ENCODE measurements around the gene RDH12.
"Not testable (repeated sequence)": the region's sequence is repeated elsewhere in the genome, so short reads cannot be mapped to it uniquely, and the experiment has no call there.

RDH12 gene

GRCh38 chr14:67701492-67701891 lies at the start of gene RDH12:
TSS of gene RDH12 (plus strand) at chr14:67701886. CDS start at chr14:67722643, 20,757 bp downstream.
- not testable (repeated sequence) for DNase-seq

- no peak for DNase-seq
These were observed 49.5 kb upstream of the RDH12 start for GRCh38 chr14:67652189-67652588.

- no peak for DNase-seq
These were observed 47.9 kb upstream of the RDH12 start for GRCh38 chr14:67653651-67654280.

- DNase-seq: no peak
These were observed 38.1 kb upstream of the RDH12 start for GRCh38 chr14:67663633-67664032.

GRCh38 chr14:67665868-67666267 lies 35.8 kb upstream of the RDH12 start:
- no peak for DNase-seq

GRCh38 chr14:67666750-67667449 lies 34.8 kb upstream of the RDH12 start:
- DNase-seq: no peak

GRCh38 chr14:67668559-67668958 lies 33.1 kb upstream of the RDH12 start:
- DNase-seq: no peak

GRCh38 chr14:67673451-67673850 lies 28.2 kb upstream of the RDH12 start:
- DNase-seq: no peak

GRCh38 chr14:67674139-67674479 lies 27.6 kb upstream of the RDH12 start:
- DNase-seq: peak; percentile 55

- DNase-seq: peak; percentile 68
These were observed 27.0 kb upstream of the RDH12 start, which contains the start of gene VTI1B for GRCh38 chr14:67674480-67675218. TSS of gene VTI1B (minus strand) at chr14:67674632. CDS start at chr14:67674489, 143 bp downstream.

- no peak for DNase-seq
These were observed 26.5 kb upstream of the RDH12 start for GRCh38 chr14:67675219-67675582.

GRCh38 chr14:67679006-67679405 lies 22.7 kb upstream of the RDH12 start:
- no peak for DNase-seq

GRCh38 chr14:67680121-67680602 lies 21.5 kb upstream of the RDH12 start:
- no peak for DNase-seq

- DNase-seq: no peak
These were observed 20.7 kb upstream of the RDH12 start for GRCh38 chr14:67680941-67681340.

- no peak for DNase-seq
These were observed 17.8 kb upstream of the RDH12 start for GRCh38 chr14:67683842-67684241.

GRCh38 chr14:67690011-67690410 lies 11.7 kb upstream of the RDH12 start:
- no peak for DNase-seq

GRCh38 chr14:67694791-67695393 lies 6.8 kb upstream of the RDH12 start:
- peak; percentile 73 for DNase-seq

GRCh38 chr14:67695394-67695949 lies 6.2 kb upstream of the RDH12 start, which contains the start of gene RDH11:
TSS of gene RDH11 (minus strand) at chr14:67695764. CDS start at chr14:67695703, 61 bp downstream.
- peak; percentile 80 for DNase-seq

GRCh38 chr14:67697006-67697405 lies 4.7 kb upstream of the RDH12 start:
- no peak for DNase-seq

- no peak for DNase-seq
These were observed 3.5 kb upstream of the RDH12 start for GRCh38 chr14:67698179-67698578.

GRCh38 chr14:67703997-67704396 lies 2.3 kb downstream of the RDH12 start:
- DNase-seq: no peak

- peak; percentile 2 for DNase-seq
These were observed 2.9 kb downstream of the RDH12 start for GRCh38 chr14:67704484-67705089.

GRCh38 chr14:67705211-67705610 lies 3.5 kb downstream of the RDH12 start:
- DNase-seq: no peak

Data from stimulated activated naive CD4-positive, alpha-beta T cell treated with Interleukin-2 at 50 U/mL for 16 hours (primary cell).